ENCODE results near the gene KCNQ2. TPM values are rescaled to one million over a fixed set of nuclear protein-coding genes. Genes with fewer than 3 reads are reported as not detected.

Gene KCNQ2
- total and polyA plus RNA-seq, 4 donors = not detected

GRCh38 chr20:63415647-63416391, 56.6 kb downstream of the KCNQ2 start:
- 76% methylated on average over 27 to 32 of the region's 32 CpGs for WGBS, 2 donors
- Histone ChIP-seq H3K27me3 (ENCODE audit: control insufficient read depth in 1 of 2, insufficient read depth in 2 of 2, low read length in 1 of 2) (no peaks in the 10 kb centered on the region), H3K4me1 (ENCODE audit: control insufficient read depth in 1 of 2, insufficient read depth in 2 of 2, low read length in 2 of 2) (no peaks in the 10 kb centered on the region), H3K4me3 (ENCODE audit: low read length in 2 of 2) (no peak overlapping the region), H3K27ac (ENCODE audit: low read depth in 1 of 2, low read length in 2 of 2) (no peak overlapping the region), H3K9me3 (ENCODE audit: control insufficient read depth, low read length) (no peaks in the 10 kb centered on the region), H3K36me3 (ENCODE audit: control insufficient read depth in 1 of 2, insufficient read depth in 2 of 2, low read length in 1 of 2) (no peaks in the 10 kb centered on the region)
- DNase-seq = no peak
- intact Hi-C loops (cut with DNase I) = no loop called here
- ATAC-seq (ENCODE audit: low FRiP score) = no peak

DNA sequence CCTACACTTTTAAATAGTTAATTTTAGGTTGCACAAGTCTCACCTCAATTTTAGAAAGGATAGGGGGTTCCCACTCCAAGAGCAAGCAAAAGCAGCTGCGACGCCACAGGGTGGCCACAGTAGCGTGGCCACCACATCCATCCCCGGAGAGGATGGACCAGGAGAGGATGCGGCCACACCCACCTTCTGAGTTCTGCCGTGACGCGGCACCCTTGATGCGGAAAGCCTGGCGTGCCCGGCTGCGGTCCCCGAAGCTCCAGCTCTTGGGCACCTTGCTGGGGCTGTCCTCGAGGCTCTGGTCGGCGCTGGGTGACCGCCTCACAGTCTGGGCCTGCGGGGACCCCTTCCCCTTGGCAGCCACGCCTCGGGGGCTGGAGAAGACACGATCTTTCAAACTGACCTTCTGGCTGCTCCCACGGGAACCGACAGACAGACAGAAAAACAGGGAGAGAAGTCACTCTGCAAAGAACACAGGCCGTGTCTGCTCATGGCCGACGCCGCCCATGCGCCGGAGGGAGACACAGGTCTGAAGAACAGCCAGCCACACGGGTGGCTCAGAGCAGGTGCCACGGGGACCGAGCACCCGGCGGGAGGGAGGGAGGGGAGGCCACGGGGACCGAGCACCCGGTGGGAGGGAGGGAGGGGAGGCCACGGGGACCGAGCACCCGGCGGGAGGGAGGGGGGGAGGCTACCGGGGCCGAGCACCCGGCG, 57.6 kb downstream of the KCNQ2 start:
- Histone ChIP-seq H3K27ac (ENCODE audit: low read depth in 1 of 2, low read length in 2 of 2) (no peak overlapping the region), H3K27me3 (ENCODE audit: control insufficient read depth in 1 of 2, insufficient read depth in 2 of 2, low read length in 1 of 2) (no peaks in the 10 kb centered on the region), H3K4me1 (ENCODE audit: control insufficient read depth in 1 of 2, insufficient read depth in 2 of 2, low read length in 2 of 2) (no peaks in the 10 kb centered on the region), H3K4me3 (ENCODE audit: low read length in 2 of 2) (no peak overlapping the region), H3K9me3 (ENCODE audit: control insufficient read depth, low read length) (no peaks in the 10 kb centered on the region), H3K36me3 (ENCODE audit: control insufficient read depth in 1 of 2, insufficient read depth in 2 of 2, low read length in 1 of 2) (no peaks in the 10 kb centered on the region)
- WGBS, 2 donors = 86 to 88% methylated on average over 36 to 45 of the region's 45 CpGs
- intact Hi-C loops (cut with DNase I) = no loop called here
- DNase-seq (no peak), ATAC-seq (ENCODE audit: low FRiP score) (no peak)

- H3K27ac ChIP-seq (ENCODE audit: low read depth in 1 of 2, low read length in 2 of 2) = no peak overlapping the region
- H3K27me3 ChIP-seq (ENCODE audit: control insufficient read depth in 1 of 2, insufficient read depth in 2 of 2, low read length in 1 of 2) = no peaks in the 10 kb centered on the region
- H3K9me3 ChIP-seq (ENCODE audit: control insufficient read depth, low read length) = no peaks in the 10 kb centered on the region
- ATAC-seq (ENCODE audit: low FRiP score) = no peak
- no peak overlapping the region for H3K4me3 ChIP-seq (ENCODE audit: low read length in 2 of 2)
- intact Hi-C loops (cut with DNase I) = no loop called here
- no peaks in the 10 kb centered on the region for H3K36me3 ChIP-seq (ENCODE audit: control insufficient read depth in 1 of 2, insufficient read depth in 2 of 2, low read length in 1 of 2)
- DNase-seq = no peak
- WGBS, 2 donors = 73 to 75% methylated on average over 33 of the region's 33 CpGs
- H3K4me1 ChIP-seq (ENCODE audit: control insufficient read depth in 1 of 2, insufficient read depth in 2 of 2, low read length in 2 of 2) = no peaks in the 10 kb centered on the region
Measured at GRCh38 chr20:63413963-63414684, 58.3 kb downstream of the KCNQ2 start.

DNA sequence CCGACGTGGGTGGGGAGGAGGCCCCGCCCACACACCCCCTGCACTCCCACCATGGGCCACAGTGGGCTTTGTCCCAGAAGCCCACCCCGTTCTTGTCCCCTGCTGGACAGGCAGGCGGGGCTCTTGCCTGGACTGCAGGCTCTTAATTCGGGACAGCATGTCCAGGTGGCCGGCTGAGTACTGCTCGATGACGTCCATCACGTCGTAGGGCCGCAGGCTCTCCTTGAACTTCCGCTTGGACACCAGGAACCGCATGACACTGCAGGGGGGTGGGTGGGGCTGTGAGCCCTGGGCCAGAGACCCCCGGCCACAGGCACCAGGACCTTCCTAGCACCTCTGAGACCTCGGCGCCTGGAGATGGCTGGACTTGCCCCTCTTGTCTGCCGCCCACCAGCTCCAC, 59.1 kb downstream of the KCNQ2 start:
- H3K36me3 ChIP-seq (ENCODE audit: control insufficient read depth in 1 of 2, insufficient read depth in 2 of 2, low read length in 1 of 2) = no peaks in the 10 kb centered on the region
- no peak overlapping the region for H3K4me3 ChIP-seq (ENCODE audit: low read length in 2 of 2)
- no peaks in the 10 kb centered on the region for H3K9me3 ChIP-seq (ENCODE audit: control insufficient read depth, low read length)
- no peak for ATAC-seq (ENCODE audit: low FRiP score)
- H3K27ac ChIP-seq (ENCODE audit: low read depth in 1 of 2, low read length in 2 of 2) = no peak overlapping the region
- no peak for DNase-seq
- no peaks in the 10 kb centered on the region for H3K4me1 ChIP-seq (ENCODE audit: control insufficient read depth in 1 of 2, insufficient read depth in 2 of 2, low read length in 2 of 2)
- no peaks in the 10 kb centered on the region for H3K27me3 ChIP-seq (ENCODE audit: control insufficient read depth in 1 of 2, insufficient read depth in 2 of 2, low read length in 1 of 2)
- WGBS, 2 donors = 77 to 83% methylated on average over 18 of the region's 18 CpGs
- intact Hi-C loops (cut with DNase I) = no loop called here

DNA sequence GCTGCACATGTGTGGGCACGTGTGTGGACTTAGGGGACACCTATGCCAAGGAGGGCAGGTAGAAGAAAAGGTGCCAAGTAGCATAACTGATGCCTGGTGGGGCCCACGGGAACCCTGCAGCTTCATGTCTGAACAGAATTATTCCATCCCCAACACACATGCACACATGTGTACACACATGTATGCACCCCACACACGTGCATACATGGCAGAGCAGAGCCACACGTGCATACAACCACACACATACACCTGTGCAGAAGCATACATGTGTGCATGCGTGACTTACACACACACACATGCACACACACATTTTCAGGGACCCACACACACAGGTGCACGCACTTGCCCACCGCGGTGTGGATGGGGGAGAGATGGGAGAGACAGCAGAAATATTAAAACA, 59.6 kb downstream of the KCNQ2 start:
- ATAC-seq (ENCODE audit: low FRiP score) (no peak), DNase-seq (no peak)
- Histone ChIP-seq H3K9me3 (ENCODE audit: control insufficient read depth, low read length) (no peaks in the 10 kb centered on the region), H3K4me3 (ENCODE audit: low read length in 2 of 2) (no peak overlapping the region), H3K27ac (ENCODE audit: low read depth in 1 of 2, low read length in 2 of 2) (no peak overlapping the region), H3K27me3 (ENCODE audit: control insufficient read depth in 1 of 2, insufficient read depth in 2 of 2, low read length in 1 of 2) (no peaks in the 10 kb centered on the region), H3K36me3 (ENCODE audit: control insufficient read depth in 1 of 2, insufficient read depth in 2 of 2, low read length in 1 of 2) (no peaks in the 10 kb centered on the region), H3K4me1 (ENCODE audit: control insufficient read depth in 1 of 2, insufficient read depth in 2 of 2, low read length in 2 of 2) (no peaks in the 10 kb centered on the region)
- 81 to 83% methylated on average over 8 of the region's 8 CpGs for WGBS, 2 donors
- intact Hi-C loops (cut with DNase I) = no loop called here

GRCh38 chr20:63411898-63412631, 60.4 kb downstream of the KCNQ2 start:
- Histone ChIP-seq H3K27ac (ENCODE audit: low read depth in 1 of 2, low read length in 2 of 2) (no peak overlapping the region), H3K4me1 (ENCODE audit: control insufficient read depth in 1 of 2, insufficient read depth in 2 of 2, low read length in 2 of 2) (no peaks in the 10 kb centered on the region), H3K4me3 (ENCODE audit: low read length in 2 of 2) (no peak overlapping the region), H3K9me3 (ENCODE audit: control insufficient read depth, low read length) (no peaks in the 10 kb centered on the region), H3K27me3 (ENCODE audit: control insufficient read depth in 1 of 2, insufficient read depth in 2 of 2, low read length in 1 of 2) (no peaks in the 10 kb centered on the region), H3K36me3 (ENCODE audit: control insufficient read depth in 1 of 2, insufficient read depth in 2 of 2, low read length in 1 of 2) (no peaks in the 10 kb centered on the region)
- intact Hi-C loops (cut with DNase I) = no loop called here
- DNase-seq = no peak
- 61 to 65% methylated on average over 39 of the region's 39 CpGs for WGBS, 2 donors
- ATAC-seq (ENCODE audit: low FRiP score) = no peak

DNA sequence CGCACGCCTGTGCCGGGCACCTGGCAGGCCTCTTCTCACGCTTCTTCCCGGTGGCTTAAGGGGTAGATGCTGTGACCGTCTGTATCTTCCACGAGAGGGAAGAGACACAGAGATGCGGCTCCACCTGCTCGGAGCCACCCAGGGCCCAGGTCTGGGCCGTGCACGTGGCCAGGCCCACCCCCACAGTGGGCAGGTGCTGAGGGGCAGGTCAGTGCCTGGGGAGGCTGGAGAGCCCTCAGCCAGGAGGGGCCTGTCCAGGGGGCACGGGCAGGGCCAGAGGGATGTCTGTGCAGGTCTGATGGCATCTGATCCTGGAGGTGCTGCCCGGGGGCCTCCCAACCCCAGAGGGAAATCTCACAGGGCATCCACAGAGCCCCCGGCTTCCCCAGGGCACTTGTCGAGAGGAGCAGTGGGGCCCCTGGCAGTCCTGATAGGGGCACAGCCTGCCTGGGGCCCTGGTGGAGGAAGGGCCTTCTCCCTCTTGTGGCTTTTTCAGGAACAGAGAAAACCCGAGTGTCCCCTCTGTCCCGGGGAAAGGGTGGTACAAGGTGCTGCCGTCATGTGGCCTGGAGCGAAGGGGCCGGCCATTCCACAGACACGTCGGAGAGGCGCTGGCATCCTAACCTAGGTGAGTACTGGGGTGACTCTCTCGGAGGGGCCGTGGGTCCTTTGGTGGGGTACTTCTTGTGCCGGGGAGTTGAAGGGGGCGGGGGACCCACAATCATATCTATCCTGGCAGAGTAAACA, 61.1 kb downstream of the KCNQ2 start:
- DNase-seq = no peak
- WGBS, 2 donors = 76 to 80% methylated on average over 24 to 27 of the region's 27 CpGs
- H3K4me3 ChIP-seq (ENCODE audit: low read length in 2 of 2) = no peak overlapping the region
- H3K9me3 ChIP-seq (ENCODE audit: control insufficient read depth, low read length) = no peaks in the 10 kb centered on the region
- no peaks in the 10 kb centered on the region for H3K27me3 ChIP-seq (ENCODE audit: control insufficient read depth in 1 of 2, insufficient read depth in 2 of 2, low read length in 1 of 2)
- no peaks in the 10 kb centered on the region for H3K36me3 ChIP-seq (ENCODE audit: control insufficient read depth in 1 of 2, insufficient read depth in 2 of 2, low read length in 1 of 2)
- intact Hi-C loops (cut with DNase I) = no loop called here
- no peak for ATAC-seq (ENCODE audit: low FRiP score)
- no peak overlapping the region for H3K27ac ChIP-seq (ENCODE audit: low read depth in 1 of 2, low read length in 2 of 2)
- H3K4me1 ChIP-seq (ENCODE audit: control insufficient read depth in 1 of 2, insufficient read depth in 2 of 2, low read length in 2 of 2) = no peaks in the 10 kb centered on the region

- Histone ChIP-seq H3K4me3 (ENCODE audit: low read length in 2 of 2) (no peak overlapping the region), H3K9me3 (ENCODE audit: control insufficient read depth, low read length) (no peaks in the 10 kb centered on the region), H3K4me1 (ENCODE audit: control insufficient read depth in 1 of 2, insufficient read depth in 2 of 2, low read length in 2 of 2) (no peaks in the 10 kb centered on the region), H3K27me3 (ENCODE audit: control insufficient read depth in 1 of 2, insufficient read depth in 2 of 2, low read length in 1 of 2) (no peaks in the 10 kb centered on the region), H3K36me3 (ENCODE audit: control insufficient read depth in 1 of 2, insufficient read depth in 2 of 2, low read length in 1 of 2) (no peaks in the 10 kb centered on the region), H3K27ac (ENCODE audit: low read depth in 1 of 2, low read length in 2 of 2) (no peak overlapping the region)
- intact Hi-C loops (cut with DNase I) = no loop called here
- 62 to 67% methylated on average over 20 to 21 of the region's 23 CpGs for WGBS, 2 donors
- ATAC-seq (ENCODE audit: low FRiP score) (no peak), DNase-seq (no peak)
Measured at GRCh38 chr20:63409834-63410435, 62.5 kb downstream of the KCNQ2 start.
